ENCODE results near the gene HBD.

The HBD gene

GRCh38 chr11:5233307-5233706, 976 bp downstream of the HBD start:
- Histone ChIP-seq H3K27ac (ENCODE audit: extremely low read depth, low read depth, low read length) (no peak overlapping the region), H3K36me3 (ENCODE audit: control insufficient read depth in 2 of 2, insufficient read depth in 1 of 2, low read length in 2 of 2) (no peaks in the 10 kb centered on the region), H3K9me3 (ENCODE audit: control insufficient read depth, insufficient read depth, low read depth, low read length) (no peaks in the 10 kb centered on the region), H3K4me1 (ENCODE audit: control insufficient read depth, insufficient read depth, low read length) (no peaks in the 10 kb centered on the region), H3K4me3 (ENCODE audit: low read depth, low read length) (no peak overlapping the region)
- ChIA-PET CTCF (no interaction called here), POLR2A (no interaction called here)
- TF ChIP-seq ZBTB21 (tag by site-specific recombination; IDR thresholded peaks at IDR 0.05) (no peak), HOXC10 (CRISPR knock-in tag; IDR thresholded peaks at IDR 0.05) (no peak), SP2 (tag by site-specific recombination; IDR thresholded peaks at IDR 0.05) (no peak), ZFHX2 (tag by site-specific recombination; conservative IDR thresholded peaks at IDR 0.05) (no peak), HOXD13 (CRISPR knock-in tag; IDR thresholded peaks at IDR 0.05; ENCODE audit: borderline replicate concordance) (no peak), HIC1 (tag by site-specific recombination; IDR thresholded peaks at IDR 0.05) (no peak), ZNF768 (tag by site-specific recombination; IDR thresholded peaks at IDR 0.05) (no peak), ZNF544 (tag by site-specific recombination; IDR thresholded peaks at IDR 0.05) (no peak), ZNF600 (tag by site-specific recombination; IDR thresholded peaks at IDR 0.05) (no peak), ZNF639 (tag by site-specific recombination; IDR thresholded peaks at IDR 0.05) (no peak), ZNF362 (tag by site-specific recombination; IDR thresholded peaks at IDR 0.05) (no peak), ZNF214 (tag by site-specific recombination; IDR thresholded peaks at IDR 0.05; ENCODE audit: borderline replicate concordance) (no peak), ZNF140 (tag by site-specific recombination; IDR thresholded peaks at IDR 0.05) (no peak), FEZF1 (tag by site-specific recombination; IDR thresholded peaks at IDR 0.05) (no peak), ZNF707 (tag by site-specific recombination; IDR thresholded peaks at IDR 0.05) (no peak)

- H3K27ac ChIP-seq (ENCODE audit: extremely low read depth, low read depth, low read length): no peak overlapping the region
- H3K4me1 ChIP-seq (ENCODE audit: control insufficient read depth, insufficient read depth, low read length): no peaks in the 10 kb centered on the region
- H3K9me3 ChIP-seq (ENCODE audit: control insufficient read depth, insufficient read depth, low read depth, low read length): no peaks in the 10 kb centered on the region
- H3K36me3 ChIP-seq (ENCODE audit: control insufficient read depth in 2 of 2, insufficient read depth in 1 of 2, low read length in 2 of 2): no peaks in the 10 kb centered on the region
- H3K4me3 ChIP-seq (ENCODE audit: low read depth, low read length): no peak overlapping the region
- TF ChIP-seq KLF10 (tag by site-specific recombination; IDR thresholded peaks at IDR 0.05): no peak
- TF ChIP-seq ZBTB17 (tag by site-specific recombination; IDR thresholded peaks at IDR 0.05): no peak
- no peak for TF ChIP-seq ZNF138 (tag by site-specific recombination; IDR thresholded peaks at IDR 0.05; ENCODE audit: borderline replicate concordance)
- TF ChIP-seq ZNF335 (tag by site-specific recombination; conservative IDR thresholded peaks at IDR 0.05): no peak
- no peak for TF ChIP-seq ZNF174 (tag by site-specific recombination; IDR thresholded peaks at IDR 0.05)
- TF ChIP-seq ZNF37A (tag by site-specific recombination; IDR thresholded peaks at IDR 0.05): no peak
- TF ChIP-seq ZNF221 (tag by site-specific recombination; IDR thresholded peaks at IDR 0.05; ENCODE audit: borderline replicate concordance): no peak
- no peak for TF ChIP-seq ZNF704 (tag by site-specific recombination; IDR thresholded peaks at IDR 0.05)
- no peak for TF ChIP-seq ZNF777 (tag by site-specific recombination; IDR thresholded peaks at IDR 0.05; ENCODE audit: borderline replicate concordance)
- ChIA-PET POLR2A (no interaction called here), CTCF (no interaction called here)
Observed at GRCh38 chr11:5232821-5233220, 1.5 kb downstream of the HBD start.

Measured in HEK293 (cell line).